H9 (cell line): ENCODE data around the gene ST6GALNAC3. TPM values are rescaled to one million over a fixed set of nuclear protein-coding genes. Genes with fewer than 3 reads are reported as not detected.

Experiments
- DNase-seq: peaks from one replicate; pipeline ENCODE4 v3.0.0-alpha.2; 2017
- H2AFZ ChIP-seq: one replicate; pipeline ENCODE4 v1.6.1; 2013; ENCODE audit warnings: mild to moderate bottlenecking, low read length, control low read depth, moderate library complexity
- H2AK5ac ChIP-seq: 2 replicates; pipeline ENCODE4 v1.6.1; 2013; ENCODE audit warnings: low read length, control low read depth, mixed read lengths; ENCODE audit not compliant: insufficient read length
- H2BK120ac ChIP-seq: one replicate; pipeline ENCODE4 v1.6.1; 2013; ENCODE audit warnings: low read depth, mild to moderate bottlenecking, low read length, control low read depth, inconsistent platforms; ENCODE audit not compliant: poor library complexity, severe bottlenecking
- H2BK12ac ChIP-seq: 2 replicates; pipeline ENCODE4 v1.6.1; 2013; ENCODE audit warnings: low read length, control low read depth, mixed read lengths, low read depth; ENCODE audit not compliant: insufficient read length
- H2BK15ac ChIP-seq: 2 replicates; pipeline ENCODE4 v1.6.1; 2013; ENCODE audit warnings: low read depth, low read length, control low read depth
- H2BK20ac ChIP-seq: one replicate; pipeline ENCODE4 v1.6.1; 2013; ENCODE audit warnings: low read depth, mild to moderate bottlenecking, low read length, control low read depth, inconsistent platforms; ENCODE audit not compliant: poor library complexity, severe bottlenecking
- H2BK5ac ChIP-seq: 2 replicates; pipeline ENCODE4 v1.6.1; 2013; ENCODE audit warnings: low read length, control low read depth, mixed read lengths; ENCODE audit not compliant: insufficient read length
- H3K14ac ChIP-seq: 2 replicates; pipeline ENCODE4 v1.6.1; 2013; ENCODE audit warnings: low read length, control low read depth; ENCODE audit not compliant: insufficient read depth
- H3K18ac ChIP-seq: 2 replicates; pipeline ENCODE4 v1.6.1; 2013; ENCODE audit warnings: low read depth, mild to moderate bottlenecking, mixed read lengths, low read length, control low read depth; ENCODE audit not compliant: insufficient read length
- H3K23ac ChIP-seq: 2 replicates; pipeline ENCODE4 v1.6.1; 2013; ENCODE audit warnings: low read length, control low read depth, mixed read lengths, low read depth; ENCODE audit not compliant: insufficient read length
- H3K23me2 ChIP-seq: 2 replicates; pipeline ENCODE4 v1.6.1; 2013; ENCODE audit warnings: low read depth, mild to moderate bottlenecking, mixed read lengths, low read length, control low read depth; ENCODE audit not compliant: insufficient read length, poor library complexity, severe bottlenecking
- H3K27ac ChIP-seq: 2 replicates; pipeline ENCODE4 v1.5.1; 2013; ENCODE audit warnings: low read length, control low read depth, mixed read lengths, low read depth; ENCODE audit not compliant: insufficient read length
- H3K27me3 ChIP-seq: 2 replicates; pipeline ENCODE4 v1.6.1; 2013; ENCODE audit warnings: low read length, control low read depth, inconsistent platforms; ENCODE audit not compliant: insufficient read depth
- H3K4ac ChIP-seq: 2 replicates; pipeline ENCODE4 v1.6.1; 2013; ENCODE audit warnings: low read depth, mild to moderate bottlenecking, control low read depth, inconsistent platforms, low read length, moderate library complexity
- H3K4me1 ChIP-seq: 2 replicates; pipeline ENCODE4 v1.6.1; 2013; ENCODE audit warnings: low read length, control low read depth, inconsistent platforms; ENCODE audit not compliant: insufficient read depth
- H3K4me2 ChIP-seq: 2 replicates; pipeline ENCODE4 v1.6.1; 2013; ENCODE audit warnings: low read length, control low read depth, mixed read lengths; ENCODE audit not compliant: insufficient read length, insufficient read depth
- H3K56ac ChIP-seq: 2 replicates; pipeline ENCODE4 v1.6.1; 2013; ENCODE audit warnings: low read depth, mild to moderate bottlenecking, mixed read lengths, low read length, control low read depth; ENCODE audit not compliant: insufficient read length
- H3K79me1 ChIP-seq: 2 replicates; pipeline ENCODE4 v1.6.1; 2013; ENCODE audit warnings: low read depth, mild to moderate bottlenecking, moderate library complexity, low read length, control low read depth, inconsistent platforms; ENCODE audit not compliant: insufficient read depth, poor library complexity, severe bottlenecking
- H3K79me2 ChIP-seq: 2 replicates; pipeline ENCODE4 v1.6.1; 2013; ENCODE audit warnings: low read length, control low read depth, inconsistent platforms; ENCODE audit not compliant: insufficient read depth
- H3K9ac ChIP-seq: 2 replicates; pipeline ENCODE4 v1.6.1; 2013; ENCODE audit warnings: low read length, control low read depth, mixed read lengths; ENCODE audit not compliant: insufficient read length; ENCODE audit errors: extremely low read depth
- H3K9me3 ChIP-seq: one replicate; pipeline ENCODE4 v1.6.1; 2013; ENCODE audit warnings: low read depth, low read length, inconsistent platforms; ENCODE audit not compliant: control insufficient read depth
- H3T11ph ChIP-seq: one replicate; pipeline ENCODE4 v1.6.1; 2013; ENCODE audit warnings: mild to moderate bottlenecking, low read length, control low read depth, inconsistent platforms
- H4K20me1 ChIP-seq: one replicate; pipeline ENCODE4 v1.6.1; 2013; ENCODE audit not compliant: control insufficient read depth, insufficient read length, insufficient read depth
- H4K5ac ChIP-seq: 2 replicates; pipeline ENCODE4 v1.6.1; 2013; ENCODE audit warnings: low read depth, mild to moderate bottlenecking, mixed read lengths, low read length, control low read depth; ENCODE audit not compliant: insufficient read length
- H4K8ac ChIP-seq: replicated peaks from 2 replicates; pipeline ENCODE4 v1.6.1; 2013; ENCODE audit warnings: low read length, control low read depth, mixed read lengths, low read depth; ENCODE audit not compliant: insufficient read length
- H4K91ac ChIP-seq: 2 replicates; pipeline ENCODE4 v1.6.1; 2013; ENCODE audit warnings: low read depth, mild to moderate bottlenecking, moderate library complexity, mixed read lengths, low read length, control low read depth; ENCODE audit not compliant: insufficient read length
- H3K27ac Mint-ChIP-seq, 3 experiments: 2 replicates in 2 of 3; 3 replicates in 1 of 3; pipeline ENCODE4 v1.8.0; 2020 to 2021; ENCODE audit warnings: mixed read lengths in 3 of 3, mild to moderate bottlenecking in 1 of 3, moderate library complexity in 1 of 3
- H3K27me3 Mint-ChIP-seq: 2 replicates; pipeline ENCODE4 v1.8.0; 2021; ENCODE audit warnings: low read depth, mild to moderate bottlenecking, moderate library complexity, mixed read lengths
- H3K36me3 Mint-ChIP-seq, 3 experiments: 2 replicates in 2 of 3; 3 replicates in 1 of 3; pipeline ENCODE4 v1.8.0; 2020 to 2021; ENCODE audit warnings: low read depth in 3 of 3, mixed read lengths in 3 of 3; ENCODE audit not compliant: insufficient read depth in 1 of 3
- H3K4me1 Mint-ChIP-seq, 2 experiments: 2 replicates each; pipeline ENCODE4 v1.8.0; 2020; ENCODE audit warnings: mixed read lengths in 2 of 2
- H3K4me3 Mint-ChIP-seq, 2 experiments: 2 replicates in 1 of 2; 3 replicates in 1 of 2; pipeline ENCODE4 v1.8.0; 2020 to 2021; ENCODE audit warnings: mild to moderate bottlenecking in 2 of 2, mixed read lengths in 2 of 2, moderate library complexity in 1 of 2
- H3K9me3 Mint-ChIP-seq, 2 experiments: 2 replicates in 1 of 2; 3 replicates in 1 of 2; pipeline ENCODE4 v1.8.0; 2020; ENCODE audit warnings: mild to moderate bottlenecking in 2 of 2, mixed read lengths in 2 of 2, moderate library complexity in 1 of 2
- WGBS: extraction: QIAGEN DNeasy Blood & Tissue Kit; methylation state at CpG from one replicate; pipeline ENCODE4 v1.1.7; 2013; ENCODE audit warnings: missing lambda C conversion rate, low lambda C conversion rate, mixed read lengths; ENCODE audit not compliant: insufficient read length; ENCODE audit errors: extremely low coverage; 5-methylcytosine and 5-hydroxymethylcytosine counted together
- total RNA-seq: library from RNA; stranded (reverse); gene quantifications from 2 replicates; pipeline ENCODE4 v1.2.1, GENCODE V29; 2021
- TF ChIP-seq, protein P1 (sequence below): fragments of 200-600 bp; sonication (generic); conservative IDR thresholded peaks from 3 replicates; pipeline ENCODE4 v1.8.0; 2021; ENCODE audit warnings: antibody characterized with exemption, mild to moderate bottlenecking

The ST6GALNAC3 gene
- total RNA-seq, 1 experiment from 2014 or later: 11.2 TPM

DNA sequence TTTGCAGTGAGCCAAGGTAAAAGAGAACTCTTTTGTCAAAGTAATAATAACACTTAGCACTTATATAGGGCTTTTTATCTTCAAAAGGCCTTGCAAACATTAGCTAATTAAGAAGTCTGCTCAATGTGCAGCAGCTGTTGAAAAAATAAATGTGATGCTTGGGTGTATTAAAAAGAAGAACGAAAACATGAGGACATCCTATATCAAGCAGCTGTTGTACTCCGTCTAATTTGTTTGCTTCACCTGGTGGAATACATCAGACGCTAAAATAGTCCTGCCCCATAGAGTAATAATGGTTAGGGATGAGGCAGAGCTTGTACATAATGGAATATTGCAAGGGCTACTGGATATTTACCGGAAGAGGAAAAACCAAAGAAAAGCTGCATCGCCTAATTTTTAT is 299.5 kb downstream of the ST6GALNAC3 start:
- Histone ChIP-seq H2AK5ac (no peak overlapping the region), H3K4me2 (no peak overlapping the region), H2BK15ac (no peak overlapping the region), H4K91ac (no peak overlapping the region), H4K20me1 (no peaks in the 10 kb centered on the region), H4K5ac (no peak overlapping the region), H3K18ac (no peak overlapping the region), H3K79me2 (no peaks in the 10 kb centered on the region), H3K56ac (no peak overlapping the region), H3K4me1 (no peaks in the 10 kb centered on the region; the same call in 1 of the 2 replicates), H3K9me3 (no peaks in the 10 kb centered on the region), H2BK20ac (no peak overlapping the region), H3K23me2 (no peaks in the 10 kb centered on the region), H3K27me3 (no peaks in the 10 kb centered on the region), H3K23ac (no peak overlapping the region), H4K8ac (no peak overlapping the region), H3T11ph (no peak overlapping the region), H3K9ac (no peak overlapping the region), H2AFZ (no peak overlapping the region), H2BK5ac (no peak overlapping the region), H3K4ac (no peak overlapping the region), H3K14ac (no peak overlapping the region), H3K27ac (no peak overlapping the region), H2BK120ac (no peak overlapping the region), H3K79me1 (no peaks in the 10 kb centered on the region), H2BK12ac (no peak overlapping the region)
- Mint-ChIP-seq H3K9me3 (peaks cover 2% of the 10 kb centered on the region in 2 experiments; a peak in 3 of 5 replicates), H3K27ac (no peak overlapping the region; a peak in 1 of 7 replicates), H3K36me3 (peaks cover 0 to 3% (median 0%) of the 10 kb centered on the region in 3 experiments; a peak in 2 of 7 replicates), H3K4me3 (no peak overlapping the region), H3K4me1 (peaks cover 8 to 10% of the 10 kb centered on the region in 2 experiments; a peak in 3 of 4 replicates), H3K27me3 (no peaks in the 10 kb centered on the region)
- TF ChIP-seq, protein P1, sequence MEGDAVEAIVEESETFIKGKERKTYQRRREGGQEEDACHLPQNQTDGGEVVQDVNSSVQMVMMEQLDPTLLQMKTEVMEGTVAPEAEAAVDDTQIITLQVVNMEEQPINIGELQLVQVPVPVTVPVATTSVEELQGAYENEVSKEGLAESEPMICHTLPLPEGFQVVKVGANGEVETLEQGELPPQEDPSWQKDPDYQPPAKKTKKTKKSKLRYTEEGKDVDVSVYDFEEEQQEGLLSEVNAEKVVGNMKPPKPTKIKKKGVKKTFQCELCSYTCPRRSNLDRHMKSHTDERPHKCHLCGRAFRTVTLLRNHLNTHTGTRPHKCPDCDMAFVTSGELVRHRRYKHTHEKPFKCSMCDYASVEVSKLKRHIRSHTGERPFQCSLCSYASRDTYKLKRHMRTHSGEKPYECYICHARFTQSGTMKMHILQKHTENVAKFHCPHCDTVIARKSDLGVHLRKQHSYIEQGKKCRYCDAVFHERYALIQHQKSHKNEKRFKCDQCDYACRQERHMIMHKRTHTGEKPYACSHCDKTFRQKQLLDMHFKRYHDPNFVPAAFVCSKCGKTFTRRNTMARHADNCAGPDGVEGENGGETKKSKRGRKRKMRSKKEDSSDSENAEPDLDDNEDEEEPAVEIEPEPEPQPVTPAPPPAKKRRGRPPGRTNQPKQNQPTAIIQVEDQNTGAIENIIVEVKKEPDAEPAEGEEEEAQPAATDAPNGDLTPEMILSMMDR: no peak
- DNase-seq: no peak
- no CpG with 5 or more reads among the region's 5 CpGs for WGBS
